GM19025 (cell line): Measurements from ENCODE around the gene FGD4.
A peak's percentile ranks its signal among the peaks of the same experiment; 100 is the strongest.

Experiments used
- ATAC-seq: cut with Tn5 transposase; IDR thresholded peaks from one replicate; pipeline ENCODE4 v1.9.1; 2021; ENCODE audit warnings: mild to moderate bottlenecking, low read depth, moderate library complexity; ENCODE audit not compliant: unreplicated experiment

FGD4 gene

DNA sequence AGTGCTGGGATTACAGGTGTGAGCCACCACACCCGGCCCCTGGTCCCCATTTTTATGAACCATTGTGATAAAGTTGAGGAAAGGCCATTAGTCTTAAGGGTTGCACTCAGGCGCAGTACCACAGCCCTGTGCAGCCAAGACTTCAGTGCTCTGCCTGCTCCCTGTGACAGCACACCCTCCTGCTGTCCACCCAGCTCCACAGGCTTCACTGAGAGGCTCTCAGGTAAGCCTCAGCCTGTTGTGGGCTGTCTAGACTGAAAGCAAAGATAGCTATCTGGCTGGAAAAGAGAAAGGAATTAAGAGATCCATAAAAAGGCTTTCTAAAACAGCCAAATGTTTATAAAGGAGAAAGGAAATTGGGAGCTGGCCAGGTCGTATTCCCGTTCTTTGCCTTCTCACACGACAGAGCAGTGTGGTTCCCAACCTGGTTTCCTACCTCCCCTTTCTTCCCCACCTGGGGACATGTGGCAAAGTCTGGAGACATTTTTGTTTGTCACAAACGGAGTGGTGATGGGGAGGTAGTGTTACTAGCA, 260.6 kb downstream of the FGD4 start:
- ATAC-seq: no peak

GRCh38 chr12:32661706-32662105, 262.3 kb downstream of the FGD4 start:
- ATAC-seq: no peak

GRCh38 chr12:32662665-32663064, 263.3 kb downstream of the FGD4 start:
- no peak for ATAC-seq

- no peak for ATAC-seq
Measured at GRCh38 chr12:32666018-32666417, 266.7 kb downstream of the FGD4 start.

DNA sequence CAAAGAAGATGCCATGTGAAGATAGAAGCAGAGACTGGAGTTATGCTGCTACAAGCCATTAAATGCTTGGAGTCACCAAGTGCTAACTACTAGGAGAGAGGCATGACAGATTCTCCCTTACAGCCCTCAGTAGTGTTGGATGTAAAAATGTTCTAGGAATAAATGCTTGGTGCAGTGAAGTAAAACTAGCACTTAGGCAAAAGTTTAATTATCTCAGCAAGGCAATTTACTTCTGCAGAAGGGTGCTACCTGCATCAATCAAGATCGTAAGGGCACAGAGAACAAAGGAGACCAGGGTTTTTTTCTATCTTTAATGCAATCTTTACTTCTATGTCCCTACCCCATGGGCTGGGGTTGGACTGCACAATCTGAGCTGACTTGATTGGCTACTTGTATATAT, 270.2 kb downstream of the FGD4 start:
- ATAC-seq: no peak

- ATAC-seq: no peak
Measured at GRCh38 chr12:32671930-32672780, 272.8 kb downstream of the FGD4 start.

- peak; percentile 97 for ATAC-seq
Measured at GRCh38 chr12:32679091-32679919, 279.9 kb downstream of the FGD4 start, which contains the start of gene DNM1L. Gene DNM1L, plus strand, starts transcription at chr12:32679301. Its CDS starts 63 bp downstream, at chr12:32679364.

GRCh38 chr12:32679920-32680237, 280.5 kb downstream of the FGD4 start:
- ATAC-seq: no peak

GRCh38 chr12:32680787-32681186, 281.4 kb downstream of the FGD4 start:
- ATAC-seq: no peak

DNA sequence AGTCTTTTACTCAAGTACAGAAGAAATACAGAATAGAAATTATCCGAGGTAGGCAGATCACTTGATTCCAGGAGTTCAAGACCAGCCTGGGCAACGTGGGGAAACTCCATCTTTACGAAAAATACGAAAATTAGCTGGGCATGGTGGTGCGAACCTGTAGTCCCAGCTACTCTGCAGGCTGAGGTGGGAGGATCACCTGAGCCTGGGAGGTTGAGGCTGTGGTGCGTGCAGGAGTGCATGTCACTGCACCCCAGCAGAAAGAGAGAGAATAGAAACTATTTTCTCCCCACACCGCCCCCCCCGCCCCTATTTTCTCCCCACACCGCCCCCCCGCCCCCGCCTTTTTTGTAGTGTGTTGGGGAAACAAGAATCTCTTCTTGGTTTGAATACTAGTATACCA, 281.9 kb downstream of the FGD4 start:
- no peak for ATAC-seq

DNA sequence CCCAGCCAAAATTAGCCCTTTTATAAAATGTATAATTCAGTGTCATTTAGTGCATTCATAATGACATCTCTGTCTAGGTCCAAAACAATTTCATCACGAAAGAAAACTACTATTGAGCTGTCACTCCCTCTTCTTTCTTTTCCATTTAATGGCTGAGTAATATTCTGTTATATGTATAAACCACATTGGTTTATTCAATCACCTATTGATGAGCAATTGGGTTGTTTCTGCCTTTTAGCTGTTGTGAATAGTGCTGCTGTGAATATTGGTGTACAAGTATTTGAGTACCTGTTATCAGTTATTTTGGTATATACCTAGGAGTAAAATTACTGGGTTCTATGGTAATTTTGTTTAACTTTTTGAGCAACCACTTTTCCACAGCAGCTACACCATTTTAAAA, 287.0 kb downstream of the FGD4 start:
- ATAC-seq: no peak

- no peak for ATAC-seq
Measured at GRCh38 chr12:32688786-32689185, 289.4 kb downstream of the FGD4 start.

GRCh38 chr12:32690927-32691326, 291.6 kb downstream of the FGD4 start:
- no peak for ATAC-seq

GRCh38 chr12:32692358-32692757, 293.0 kb downstream of the FGD4 start:
- ATAC-seq: no peak

- ATAC-seq: no peak
Measured at GRCh38 chr12:32693036-32693435, 293.7 kb downstream of the FGD4 start.
